ENCODE results near the gene ALKBH8. TPM values are rescaled to one million over a fixed set of nuclear protein-coding genes. Genes with fewer than 3 reads are reported as not detected.

Gene ALKBH8
- total and polyA plus RNA-seq, 2 of the 8 experiments (the other 6 are each of a cell fraction or from before 2014, with no cell fraction given), result 3.6 to 11.9 TPM

- H4K5ac ChIP-seq (ENCODE audit: insufficient read length, low read depth, low read length), result no peak overlapping the region
- no peak overlapping the region for H3K4ac ChIP-seq (replicated peaks; ENCODE audit: insufficient read length, low read depth, low read length)
- H3K56ac ChIP-seq (replicated peaks; ENCODE audit: insufficient read length, low read depth, low read length), result no peak overlapping the region
- no peak overlapping the region for H2AFZ ChIP-seq (ENCODE audit: low read length)
- no peak overlapping the region for H3K4me3 ChIP-seq (ENCODE audit: extremely low read depth in 1 of 4, insufficient read depth in 2 of 4, low read depth in 3 of 4, low read length in 4 of 4)
- no peak overlapping the region for H3K27ac ChIP-seq (ENCODE audit: low read depth, low read length)
- no peak overlapping the region for H2BK5ac ChIP-seq (ENCODE audit: low read depth, low read length)
- H3K23ac ChIP-seq (ENCODE audit: insufficient read length), result no peak overlapping the region
- ChIA-PET POLR2A (ENCODE audit: partially characterized antibody) (no interaction called here), CTCF (ENCODE audit: partially characterized antibody) (interaction anchor here (1.9 kb wide), 1 partner anchor 207 kb away, joined by 6 read pairs; no protein-coding TSS in a partner anchor)
- H3K36me3 ChIP-seq (ENCODE audit: control insufficient read depth in 2 of 4, insufficient read depth in 4 of 4, low read length in 3 of 4), result no peaks in the 10 kb centered on the region
- no peak overlapping the region for H2BK120ac ChIP-seq (replicated peaks; ENCODE audit: low read depth, low read length)
- H3K9me3 ChIP-seq (ENCODE audit: insufficient read depth in 2 of 2, low read depth in 1 of 2, low read length in 1 of 2), result no peaks in the 10 kb centered on the region
- H3K27me3 ChIP-seq (replicated peaks in 1 of 4; ENCODE audit: control insufficient read depth in 3 of 4, extremely low read depth in 1 of 4, insufficient read depth in 3 of 4, low read length in 3 of 4), result no peaks in the 10 kb centered on the region
- no peak overlapping the region for H3K18ac ChIP-seq (ENCODE audit: extremely low read depth, low read length)
- DNase-seq (ENCODE audit: low read depth in 1 of 2, low spot score in 2 of 2), result no peak
- H4K91ac ChIP-seq (replicated peaks; ENCODE audit: insufficient read length, low read length), result no peak overlapping the region
- H3K4me1 ChIP-seq (replicated peaks in 1 of 4; ENCODE audit: control insufficient read depth in 3 of 4, insufficient read depth in 4 of 4, low read length in 3 of 4), result no peaks in the 10 kb centered on the region
- no peak overlapping the region for H3K4me2 ChIP-seq (ENCODE audit: insufficient read depth in 1 of 2, low read depth in 2 of 2, low read length in 2 of 2)
- H4K8ac ChIP-seq (ENCODE audit: extremely low read depth, insufficient read depth, low read length), result no peak overlapping the region
- H2BK20ac ChIP-seq (ENCODE audit: low read length), result no peak overlapping the region
- no peaks in the 10 kb centered on the region for H3K79me1 ChIP-seq (ENCODE audit: low read depth, low read length)
- H3K9ac ChIP-seq (replicated peaks in 1 of 4; ENCODE audit: extremely low read depth in 1 of 4, low read depth in 3 of 4, low read length in 3 of 4), result no peak overlapping the region
- H4K20me1 ChIP-seq (replicated peaks in 1 of 2; ENCODE audit: control insufficient read depth in 1 of 2, insufficient read depth in 2 of 2, low read length in 2 of 2), result no peaks in the 10 kb centered on the region
- H2BK15ac ChIP-seq (ENCODE audit: low read length), result no peak overlapping the region
- H2AK5ac ChIP-seq (ENCODE audit: low read depth, low read length), result no peak overlapping the region
- no peak overlapping the region for H2BK12ac ChIP-seq (ENCODE audit: low read depth, low read length)
- no peaks in the 10 kb centered on the region for H3K79me2 ChIP-seq (ENCODE audit: control insufficient read depth in 1 of 2, insufficient read depth in 2 of 2, low read length in 2 of 2)
- no peak overlapping the region for H3K14ac ChIP-seq (ENCODE audit: insufficient read length)
- no peak for FAIRE-seq
- H3K23me2 ChIP-seq (ENCODE audit: low read depth, low read length), result no peaks in the 10 kb centered on the region
- no peak for TF ChIP-seq PHF8 (conservative IDR thresholded peaks at IDR 0.05; ENCODE audit: low read depth, low read length)
These were observed 83.3 kb downstream of the ALKBH8 start for GRCh38 chr11:107482234-107482633.
